Measurements from ENCODE around the gene CENPF. TPM values are rescaled to one million over a fixed set of nuclear protein-coding genes. Genes with fewer than 3 reads are reported as not detected.
A peak's percentile ranks its signal among the peaks of the same experiment; 100 is the strongest.

CENPF gene
- 1 to 10 TPM in 5 of 9 donors, under 1 TPM in 4; 0.13 to 8.8 (median 1.1) TPM for total RNA-seq
- under 1 TPM; 0.04 to 0.46 TPM for polyA plus RNA-seq
- long read RNA-seq, donor 1 = 0 reads
- long read RNA-seq, donor 2 = 0 reads
- long read RNA-seq, donor 3 = 0 reads

GRCh38 chr1:214602764-214603657 lies at the start of gene CENPF:
Gene CENPF (plus strand): TSS chr1:214603195. CDS start chr1:214613755, 10,560 bp downstream.
- H3K27ac ChIP-seq = peak within 1 kb of the TSS in 1 of 12 donors; percentile 40
- WGBS, 4 donors = 0 to 1% (median 1%) methylated on average over 41 to 65 of the region's 65 CpGs
- intact Hi-C loops (cut with DNase I) = no loop called here

GRCh38 chr1:214557952-214558735 lies 44.9 kb upstream of the CENPF start:
- no peaks in the 10 kb centered on the region for H3K9me3 ChIP-seq
- WGBS, 4 donors = 69 to 80% (median 71%) methylated on average over 8 of the region's 8 CpGs
- H3K4me1 ChIP-seq = no peaks in the 10 kb centered on the region
- H3K4me3 ChIP-seq = no peak overlapping the region
- DNase-seq = peak in 1 of 5 donors; percentile 32
- H3K36me3 ChIP-seq = no peaks in the 10 kb centered on the region
- no peak for TF ChIP-seq POLR2A (IDR thresholded peaks at IDR 0.05)
- no peak for TF ChIP-seq CTCF (IDR thresholded peaks at IDR 0.05)
- H3K27me3 ChIP-seq = no peaks in the 10 kb centered on the region
- peak in 2 of 4 donors; percentile 33 to 75 for ATAC-seq
- H3K27ac ChIP-seq = no peak overlapping the region
- intact Hi-C loops (cut with DNase I) = loop anchor here in 4 of 10 donors (10.0 kb wide), 4 partner anchors 143 to 223 kb away; no protein-coding TSS in a partner anchor

More at GRCh38 chr1:214602764-214603657, at the start of gene CENPF:
- DNase-seq (peak; percentile 93 to 96 (median 96)), ATAC-seq (peak; percentile 100)
- H3K9me3 ChIP-seq = no peaks in the 10 kb centered on the region
- H3K27me3 ChIP-seq = no peaks in the 10 kb centered on the region
- TF ChIP-seq POLR2A (IDR thresholded peaks at IDR 0.05) (no peak), CTCF (IDR thresholded peaks at IDR 0.05) (peak; percentile 12 to 60 (median 32))
- peaks cover 0 to 16% (median 5%) of the 10 kb centered on the region in 12 donors for H3K4me1 ChIP-seq
- H3K36me3 ChIP-seq = no peaks in the 10 kb centered on the region
- peak within 1 kb of the TSS; percentile 62 to 98 (median 75) for H3K4me3 ChIP-seq

- no peak for DNase-seq
- no peak for ATAC-seq
- no peak overlapping the region for H3K27ac ChIP-seq
- intact Hi-C loops (cut with DNase I) = no loop called here
- no peaks in the 10 kb centered on the region for H3K36me3 ChIP-seq
- no peaks in the 10 kb centered on the region for H3K9me3 ChIP-seq
- peaks cover 0 to 10% (median 1%) of the 10 kb centered on the region in 12 donors for H3K4me1 ChIP-seq
- TF ChIP-seq CTCF (IDR thresholded peaks at IDR 0.05) (no peak), POLR2A (IDR thresholded peaks at IDR 0.05) (no peak)
- H3K27me3 ChIP-seq = no peaks in the 10 kb centered on the region
- no peak overlapping the region for H3K4me3 ChIP-seq
These were observed 39.1 kb upstream of the CENPF start for GRCh38 chr1:214563881-214564280.

Data from heart left ventricle (tissue), 16 donors.